Hepatocyte (in vitro differentiated cells): Measurements from ENCODE around the gene BAIAP3.

ENCODE experiments used
- EZH2 ChIP-seq: fragments of 200-600 bp; sonication (generic); IDR thresholded peaks from 2 replicates; pipeline ENCODE4 v1.6.1; 2016; ENCODE audit warnings: antibody characterized with exemption, mild to moderate bottlenecking, borderline replicate concordance
- EZH2phosphoT487 ChIP-seq: fragments of 200-600 bp; sonication (generic); IDR thresholded peaks from one replicate; pipeline ENCODE4 v1.6.1; 2018; ENCODE audit warnings: antibody characterized with exemption, mild to moderate bottlenecking, low read depth, moderate library complexity; ENCODE audit not compliant: unreplicated experiment, severe bottlenecking
- TF ChIP-seq, protein P1 (sequence below): fragments of 200-600 bp; sonication (generic); IDR thresholded peaks from 2 replicates; pipeline ENCODE4 v1.5.1; 2016; ENCODE audit warnings: antibody characterized with exemption, mild to moderate bottlenecking; ENCODE audit not compliant: poor library complexity

- TF ChIP-seq, protein P1, sequence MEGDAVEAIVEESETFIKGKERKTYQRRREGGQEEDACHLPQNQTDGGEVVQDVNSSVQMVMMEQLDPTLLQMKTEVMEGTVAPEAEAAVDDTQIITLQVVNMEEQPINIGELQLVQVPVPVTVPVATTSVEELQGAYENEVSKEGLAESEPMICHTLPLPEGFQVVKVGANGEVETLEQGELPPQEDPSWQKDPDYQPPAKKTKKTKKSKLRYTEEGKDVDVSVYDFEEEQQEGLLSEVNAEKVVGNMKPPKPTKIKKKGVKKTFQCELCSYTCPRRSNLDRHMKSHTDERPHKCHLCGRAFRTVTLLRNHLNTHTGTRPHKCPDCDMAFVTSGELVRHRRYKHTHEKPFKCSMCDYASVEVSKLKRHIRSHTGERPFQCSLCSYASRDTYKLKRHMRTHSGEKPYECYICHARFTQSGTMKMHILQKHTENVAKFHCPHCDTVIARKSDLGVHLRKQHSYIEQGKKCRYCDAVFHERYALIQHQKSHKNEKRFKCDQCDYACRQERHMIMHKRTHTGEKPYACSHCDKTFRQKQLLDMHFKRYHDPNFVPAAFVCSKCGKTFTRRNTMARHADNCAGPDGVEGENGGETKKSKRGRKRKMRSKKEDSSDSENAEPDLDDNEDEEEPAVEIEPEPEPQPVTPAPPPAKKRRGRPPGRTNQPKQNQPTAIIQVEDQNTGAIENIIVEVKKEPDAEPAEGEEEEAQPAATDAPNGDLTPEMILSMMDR, result no peak
- TF ChIP-seq EZH2 (no peak), EZH2phosphoT487 (no peak)
These were observed 15.0 kb downstream of the BAIAP3 start for GRCh38 chr16:1348441-1348840.
